ENCODE results near the gene CREBZF.
"Not testable (repeated sequence)": the region's sequence is repeated elsewhere in the genome, so short reads cannot be mapped to it uniquely, and the experiment has no call there.

The CREBZF gene

DNA sequence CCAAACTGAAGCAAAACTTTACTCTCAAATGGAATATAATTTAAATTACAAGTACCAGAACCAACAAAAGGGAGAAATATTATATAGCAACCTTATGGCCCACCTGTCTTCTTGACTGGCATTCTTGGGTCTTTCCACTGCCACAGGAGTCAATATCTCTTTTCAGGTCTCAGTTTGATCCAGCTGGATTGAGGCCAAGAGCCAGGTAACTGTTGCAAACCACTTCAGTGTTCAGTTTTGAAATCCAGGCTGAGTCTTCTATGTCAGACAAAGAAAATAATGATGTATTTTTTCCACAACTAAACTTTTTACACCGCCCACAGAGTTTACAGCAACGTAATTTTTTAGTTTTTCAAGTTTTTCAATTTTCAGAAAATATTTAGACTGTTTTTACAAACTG is 38.4 kb downstream of the CREBZF start:
- DNase-seq (ENCODE audit: low read depth in 2 of 2): no peak

DNA sequence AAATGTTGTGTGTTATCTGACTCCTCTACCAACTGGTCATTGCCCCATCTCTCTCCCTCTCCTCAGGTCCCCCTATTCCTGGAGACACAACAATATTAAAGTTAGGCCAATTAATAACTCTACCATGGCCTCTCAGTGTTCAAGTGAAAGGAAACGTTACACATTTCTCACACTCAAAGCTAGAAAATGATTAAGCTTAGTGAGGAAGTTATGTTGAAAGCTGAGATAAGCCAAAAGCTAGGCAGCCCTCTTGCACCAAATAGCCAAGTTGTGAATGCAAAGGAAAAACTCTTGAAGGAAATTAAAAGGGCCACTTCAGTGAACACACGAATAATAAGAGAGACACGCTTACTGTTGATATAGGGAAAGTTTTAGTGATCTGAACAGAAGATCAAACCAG is 44.7 kb downstream of the CREBZF start:
- DNase-seq (ENCODE audit: low read depth in 2 of 2): no peak

DNA sequence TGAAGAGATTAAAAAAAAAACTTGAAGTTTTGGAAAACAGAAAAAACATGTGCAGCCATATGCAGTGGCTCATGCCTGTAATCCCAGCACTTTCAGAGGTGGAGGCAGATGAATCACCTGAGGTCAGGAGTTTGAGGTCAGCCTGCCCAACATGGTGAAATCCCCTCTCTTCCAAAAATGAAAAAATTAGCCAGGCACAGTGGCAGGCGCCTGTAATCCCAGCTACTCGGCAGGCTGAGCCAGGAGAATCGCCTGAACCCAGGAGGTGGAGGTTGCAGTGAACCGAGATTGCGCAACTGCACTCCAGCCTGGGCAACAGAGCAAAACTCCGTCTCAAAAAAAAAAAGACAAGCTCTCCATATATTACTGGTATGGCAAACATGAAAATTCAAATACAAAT is 45.4 kb downstream of the CREBZF start:
- no peak for DNase-seq (ENCODE audit: low read depth in 2 of 2)

DNA sequence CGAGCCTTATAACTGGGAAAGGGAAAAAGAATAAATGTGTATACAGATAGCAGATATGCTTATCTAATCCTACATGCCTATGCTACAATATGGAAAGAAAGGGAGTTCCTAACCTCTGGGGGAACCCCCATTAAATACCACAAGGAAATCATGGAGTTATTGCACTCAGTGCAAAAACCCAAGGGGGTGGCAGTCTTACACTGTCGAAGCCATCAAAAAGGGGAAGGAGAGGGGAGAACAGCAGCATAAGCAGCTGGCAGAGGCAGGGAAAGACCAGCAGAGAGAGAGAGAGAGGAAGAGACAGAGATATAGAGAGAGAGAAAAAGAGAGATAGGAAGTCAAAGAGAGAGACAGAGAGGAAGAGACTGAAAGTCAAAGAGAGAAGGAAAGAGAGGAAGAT is 53.3 kb downstream of the CREBZF start:
- not testable (repeated sequence) for DNase-seq (ENCODE audit: low read depth in 2 of 2)
